ENCODE measurements around the gene COL9A2.
A peak's percentile ranks its signal among the peaks of the same experiment; 100 is the strongest.

DNA sequence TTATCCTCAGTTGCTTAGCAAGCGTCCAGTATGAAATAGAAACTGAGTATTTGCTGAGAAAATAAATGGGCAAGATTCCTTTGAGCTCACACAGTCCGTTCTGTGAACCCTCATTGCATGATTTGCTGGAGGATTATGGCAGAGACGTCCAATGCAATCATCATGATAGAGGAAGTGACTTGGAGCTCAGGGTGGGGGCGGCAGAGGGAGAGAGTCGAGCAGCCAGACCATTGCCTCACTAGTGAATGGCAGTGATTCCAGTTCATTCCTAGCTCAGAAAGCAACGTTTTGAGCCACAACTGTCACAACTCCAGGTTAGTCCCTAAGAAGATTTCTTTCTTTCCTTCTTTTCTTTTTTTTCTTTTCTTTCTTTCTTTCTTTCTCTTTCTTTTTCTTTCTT lies 27.5 kb upstream of the COL9A2 start:
- TF ChIP-seq, protein P1, sequence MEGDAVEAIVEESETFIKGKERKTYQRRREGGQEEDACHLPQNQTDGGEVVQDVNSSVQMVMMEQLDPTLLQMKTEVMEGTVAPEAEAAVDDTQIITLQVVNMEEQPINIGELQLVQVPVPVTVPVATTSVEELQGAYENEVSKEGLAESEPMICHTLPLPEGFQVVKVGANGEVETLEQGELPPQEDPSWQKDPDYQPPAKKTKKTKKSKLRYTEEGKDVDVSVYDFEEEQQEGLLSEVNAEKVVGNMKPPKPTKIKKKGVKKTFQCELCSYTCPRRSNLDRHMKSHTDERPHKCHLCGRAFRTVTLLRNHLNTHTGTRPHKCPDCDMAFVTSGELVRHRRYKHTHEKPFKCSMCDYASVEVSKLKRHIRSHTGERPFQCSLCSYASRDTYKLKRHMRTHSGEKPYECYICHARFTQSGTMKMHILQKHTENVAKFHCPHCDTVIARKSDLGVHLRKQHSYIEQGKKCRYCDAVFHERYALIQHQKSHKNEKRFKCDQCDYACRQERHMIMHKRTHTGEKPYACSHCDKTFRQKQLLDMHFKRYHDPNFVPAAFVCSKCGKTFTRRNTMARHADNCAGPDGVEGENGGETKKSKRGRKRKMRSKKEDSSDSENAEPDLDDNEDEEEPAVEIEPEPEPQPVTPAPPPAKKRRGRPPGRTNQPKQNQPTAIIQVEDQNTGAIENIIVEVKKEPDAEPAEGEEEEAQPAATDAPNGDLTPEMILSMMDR (IDR thresholded peaks at IDR 0.05; ENCODE audit: low read depth, low read length, missing input control), result no peak
- no peak for TF ChIP-seq SP1 (IDR thresholded peaks at IDR 0.05)
- TF ChIP-seq, protein P2, sequence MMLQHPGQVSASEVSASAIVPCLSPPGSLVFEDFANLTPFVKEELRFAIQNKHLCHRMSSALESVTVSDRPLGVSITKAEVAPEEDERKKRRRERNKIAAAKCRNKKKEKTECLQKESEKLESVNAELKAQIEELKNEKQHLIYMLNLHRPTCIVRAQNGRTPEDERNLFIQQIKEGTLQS (IDR thresholded peaks at IDR 0.05), result no peak
- TF ChIP-seq JUND (IDR thresholded peaks at IDR 0.05), result no peak
- TF ChIP-seq YY1 (IDR thresholded peaks at IDR 0.05), result peak; percentile 8

All from liver (tissue), 3 donors.